Endothelial cell of coronary artery (primary cell): ENCODE measurements around the gene LPCAT3. TPM values are rescaled to one million over a fixed set of nuclear protein-coding genes. Genes with fewer than 3 reads are reported as not detected.

Experiments
- total RNA-seq: library from RNA; depleted of rRNA; stranded (reverse); fragments of >200 nt; gene quantifications from 2 replicates; pipeline ENCODE4 v1.2.3, GENCODE V29; 2014

The LPCAT3 gene
- 4.5 and 5.4 TPM in 2 replicates for total RNA-seq

GRCh38 chr12:7018350-7019042 is at the start of gene LPCAT3:
LPCAT3 (minus strand) TSS chr12:7018476; CDS start chr12:7018424, 52 bp downstream.

DNA sequence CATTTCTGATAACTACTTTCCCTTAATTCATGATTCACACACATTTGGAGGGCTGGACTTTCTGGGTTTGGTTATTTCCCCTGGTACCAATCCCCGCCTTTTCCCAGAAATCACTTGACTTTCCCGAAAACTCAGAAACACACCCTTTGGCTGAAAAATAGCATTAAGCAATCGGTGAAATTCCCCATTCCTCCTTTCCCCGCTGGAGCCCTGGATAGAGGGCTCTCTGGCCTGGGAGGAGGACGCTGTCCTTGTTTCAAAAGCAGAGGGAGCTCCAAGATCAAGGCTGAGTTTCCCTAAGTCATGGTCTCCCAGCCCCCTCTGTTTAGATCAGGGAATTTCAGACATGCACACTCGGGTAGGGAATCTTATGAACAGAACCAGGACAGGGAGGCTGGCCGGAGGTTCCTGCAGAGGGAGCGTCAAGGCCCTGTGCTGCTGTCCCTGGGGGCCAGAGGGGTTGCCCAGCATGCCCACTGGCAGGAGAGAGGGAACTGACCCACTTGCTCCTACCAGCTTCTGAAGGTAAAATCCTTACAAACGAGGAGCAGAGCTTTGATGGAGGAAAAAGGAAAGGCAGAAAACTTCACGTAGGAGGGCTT is 42.2 kb upstream of the LPCAT3 start, which contains the start of gene C1S:
C1S (plus strand) TSS at position 366 of the 602 bp plus-strand sequence. CDS start 1,195 bp downstream, outside the sequence.

DNA sequence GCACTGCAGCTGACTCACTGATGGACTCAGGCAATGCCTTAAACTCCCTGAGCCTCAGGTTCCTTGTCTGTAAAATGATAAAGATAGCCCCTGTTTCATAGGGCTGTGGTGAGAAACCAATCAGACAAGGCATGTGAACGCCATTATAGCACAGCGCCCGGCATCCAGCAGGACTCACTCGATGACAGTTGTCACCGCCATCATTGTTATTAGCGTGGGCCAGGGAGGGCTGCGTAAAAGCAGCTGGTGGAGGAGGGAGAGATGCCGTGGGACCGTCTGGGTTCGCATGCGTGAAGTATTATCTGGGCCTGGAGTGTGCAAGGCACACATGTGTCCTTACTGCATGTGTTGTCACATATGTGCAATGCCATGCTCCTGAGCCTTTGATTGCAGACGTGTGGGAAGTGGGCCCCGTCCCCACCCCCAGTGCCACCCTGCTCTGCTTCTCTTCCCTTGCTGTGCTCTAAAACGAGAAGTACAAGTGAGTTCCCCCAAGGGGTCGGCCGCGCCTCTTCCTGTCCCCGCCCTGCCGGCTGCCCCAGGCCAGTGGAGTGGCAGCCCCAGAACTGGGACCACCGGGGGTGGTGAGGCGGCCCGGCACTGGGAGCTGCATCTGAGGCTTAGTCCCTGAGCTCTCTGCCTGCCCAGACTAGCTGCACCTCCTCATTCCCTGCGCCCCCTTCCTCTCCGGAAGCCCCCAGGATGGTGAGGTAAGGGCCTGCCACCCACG is 67.3 kb downstream of the LPCAT3 start, which contains the start of gene PTPN6:
PTPN6 (plus strand) TSS at position 546 of the 730 bp plus-strand sequence; CDS start at position 703, 157 bp downstream.

GRCh38 chr12:6943722-6944380 is 74.4 kb downstream of the LPCAT3 start, which contains the start of the genes C12orf57 and RNU7-1:
C12orf57 (plus strand) TSS chr12:6944022; CDS start chr12:6944122, 100 bp downstream.
RNU7-1 (plus strand) TSS chr12:6943816.

GRCh38 chr12:6927379-6928021 is 90.8 kb downstream of the LPCAT3 start, which contains the start of gene ATN1:
ATN1 (plus strand) TSS chr12:6927959; CDS start chr12:6934002, 6,043 bp downstream.

Other genes with a start within 250 kb of the LPCAT3 start
- gene LAG3, start 246.0 kb downstream of the LPCAT3 start, total RNA-seq = under 0.01 and 0.09 TPM in 2 replicates
- gene CD4, start 228.9 kb downstream of the LPCAT3 start, total RNA-seq = 0.09 TPM in 1 of 2 replicates, not detected in the other
- 6.4 and 10.2 TPM in 2 replicates for gene GPR162, start 196.7 kb downstream of the LPCAT3 start, total RNA-seq
- gene P3H3, start 190.1 kb downstream of the LPCAT3 start, total RNA-seq = 57.4 and 81.5 TPM in 2 replicates
- 1.3 and 1.5 TPM in 2 replicates for gene GNB3, start 177.6 kb downstream of the LPCAT3 start, total RNA-seq
- gene CDCA3, start 167.2 kb downstream of the LPCAT3 start, total RNA-seq = 5.0 and 14.8 TPM in 2 replicates
- 82.9 and 94.1 TPM in 2 replicates for gene USP5, start 166.3 kb downstream of the LPCAT3 start, total RNA-seq
- gene TPI1, start 150.9 kb downstream of the LPCAT3 start, total RNA-seq = 1,012 and 1,804 TPM in 2 replicates
- gene SPSB2, start 145.2 kb downstream of the LPCAT3 start, total RNA-seq = 3.2 and 3.5 TPM in 2 replicates
- 3.0 and 7.5 TPM in 2 replicates for gene LRRC23, start 113.7 kb downstream of the LPCAT3 start, total RNA-seq
- gene ENO2, start 103.9 kb downstream of the LPCAT3 start, total RNA-seq = 5.6 and 33.4 TPM in 2 replicates
- gene ATN1, start 90.5 kb downstream of the LPCAT3 start, total RNA-seq = 8.1 and 15.3 TPM in 2 replicates
- gene RNU7-1, start 74.7 kb downstream of the LPCAT3 start, total RNA-seq = not detected in 2 replicates
- gene C12orf57, start 74.5 kb downstream of the LPCAT3 start, total RNA-seq = 115 and 143 TPM in 2 replicates
- gene PTPN6, start 67.1 kb downstream of the LPCAT3 start, total RNA-seq = 0.09 and 0.19 TPM in 2 replicates
- 143 and 181 TPM in 2 replicates for gene PHB2, start 47.8 kb downstream of the LPCAT3 start, total RNA-seq
- 37.2 and 38.7 TPM in 2 replicates for gene EMG1, start 47.6 kb downstream of the LPCAT3 start, total RNA-seq
- 0.18 and 2.7 TPM in 2 replicates for gene C1S, start 42.2 kb upstream of the LPCAT3 start, total RNA-seq
- gene C1R, start 74.0 kb upstream of the LPCAT3 start, total RNA-seq = 1.2 and 2.4 TPM in 2 replicates
- gene C1RL, start 90.7 kb upstream of the LPCAT3 start, total RNA-seq = 13.0 and 16.9 TPM in 2 replicates
- 0.19 TPM in 1 of 2 replicates, not detected in the other for gene RBP5, start 110.4 kb upstream of the LPCAT3 start, total RNA-seq
- 14.3 and 17.2 TPM in 2 replicates for gene CLSTN3, start 111.9 kb upstream of the LPCAT3 start, total RNA-seq
- gene PEX5, start 171.2 kb upstream of the LPCAT3 start, total RNA-seq = 22.3 and 25.8 TPM in 2 replicates